OCI-LY3 (cell line): ENCODE results near the gene NPPC.

Experiments
- CTCF ChIP-seq: fragments of 200-600, 300-600 bp; sonication (generic); IDR thresholded peaks from 2 replicates; pipeline ENCODE4 v1.5.1; 2014; ENCODE audit warnings: antibody characterized with exemption, low read length, low read depth
- EZH2phosphoT487 ChIP-seq: fragments of 200-600 bp; shearing (Covaris generic); IDR thresholded peaks from 2 replicates; pipeline ENCODE4 v1.6.1; 2018; ENCODE audit warnings: antibody characterized with exemption, mixed run types, low read depth

DNA sequence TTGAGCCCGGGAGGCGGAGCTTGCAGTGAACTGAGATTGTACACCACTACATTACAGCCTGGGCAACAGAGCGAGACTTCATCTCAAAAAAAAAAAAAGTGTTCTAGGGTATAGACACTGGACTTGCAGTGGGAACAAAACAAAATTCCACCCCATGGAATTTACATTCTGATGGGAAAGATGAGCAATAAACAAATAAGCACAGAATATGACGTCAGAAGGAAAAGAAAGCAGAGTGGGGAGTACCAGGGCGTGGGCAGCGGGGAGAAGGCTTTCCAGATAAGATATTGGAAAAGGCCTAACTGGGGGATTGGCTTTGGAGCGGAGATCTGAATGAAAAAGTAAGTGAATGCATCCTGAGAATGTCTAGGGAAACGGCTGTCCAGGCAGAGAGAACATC, 17.6 kb downstream of the NPPC start:
- no peak for TF ChIP-seq CTCF
- no peak for TF ChIP-seq EZH2phosphoT487
